H54 (cell line): Measurements from ENCODE around the gene CLSTN3.
"Not testable (repeated sequence)": the region's sequence is repeated elsewhere in the genome, so short reads cannot be mapped to it uniquely, and the experiment has no call there.

Experiments
- DNase-seq: peaks from one replicate; pipeline ENCODE4 v3.0.0; 2011; ENCODE audit warnings: low spot score, mixed read lengths; ENCODE audit not compliant: insufficient read length
- FAIRE-seq: peaks from 3 replicates; lab custom pipeline; 2011; peaks lifted over from hg19 to GRCh38; lab: Jason Lieb, UNC
- POLR2A ChIP-seq: IDR thresholded peaks from 2 replicates; pipeline ENCODE4 v1.6.1; 2011; ENCODE audit warnings: low read depth, mild to moderate bottlenecking, low read length

CLSTN3 gene

GRCh38 chr12:7156259-7157197, 26.4 kb downstream of the CLSTN3 start:
- no peak for DNase-seq
- no peak for TF ChIP-seq POLR2A
- FAIRE-seq = no peak

- TF ChIP-seq POLR2A = no peak
- DNase-seq (no peak), FAIRE-seq (no peak)
These were observed 27.2 kb downstream of the CLSTN3 start for GRCh38 chr12:7157391-7157790.

GRCh38 chr12:7158781-7159609, 28.8 kb downstream of the CLSTN3 start:
- DNase-seq (no peak), FAIRE-seq (no peak)
- TF ChIP-seq POLR2A = no peak

GRCh38 chr12:7160183-7160582, 30.0 kb downstream of the CLSTN3 start:
- DNase-seq (no peak), FAIRE-seq (no peak)
- no peak for TF ChIP-seq POLR2A

- FAIRE-seq = no peak
- TF ChIP-seq POLR2A = no peak
- DNase-seq = no peak
These were observed 31.2 kb downstream of the CLSTN3 start for GRCh38 chr12:7161327-7161726.

GRCh38 chr12:7161811-7162210, 31.6 kb downstream of the CLSTN3 start:
- no peak for TF ChIP-seq POLR2A
- FAIRE-seq (no peak), DNase-seq (no peak)

GRCh38 chr12:7162691-7163114, 32.5 kb downstream of the CLSTN3 start:
- TF ChIP-seq POLR2A = no peak
- no peak for FAIRE-seq
- no peak for DNase-seq

- FAIRE-seq = no peak
- TF ChIP-seq POLR2A = no peak
- DNase-seq = no peak
These were observed 39.8 kb downstream of the CLSTN3 start for GRCh38 chr12:7169951-7170350.

GRCh38 chr12:7171854-7172253, 41.7 kb downstream of the CLSTN3 start:
- no peak for TF ChIP-seq POLR2A
- DNase-seq = no peak
- no peak for FAIRE-seq

- TF ChIP-seq POLR2A = no peak
- DNase-seq (no peak), FAIRE-seq (no peak)
These were observed 45.3 kb downstream of the CLSTN3 start for GRCh38 chr12:7175493-7175892.

GRCh38 chr12:7176595-7176994, 46.4 kb downstream of the CLSTN3 start:
- FAIRE-seq (no peak), DNase-seq (no peak)
- no peak for TF ChIP-seq POLR2A

- no peak for FAIRE-seq
- no peak for TF ChIP-seq POLR2A
- DNase-seq = no peak
These were observed 48.3 kb downstream of the CLSTN3 start for GRCh38 chr12:7178481-7178880.

- FAIRE-seq = no peak
- no peak for TF ChIP-seq POLR2A
- no peak for DNase-seq
These were observed 50.5 kb downstream of the CLSTN3 start for GRCh38 chr12:7180685-7181084.

- DNase-seq, FAIRE-seq: not testable (repeated sequence)
These were observed 55.9 kb downstream of the CLSTN3 start for GRCh38 chr12:7186058-7186457.
